HG02798 (cell line): Measurements from ENCODE around the gene BIRC5.

Source experiments
- ATAC-seq: cut with Tn5 transposase; IDR thresholded peaks from one replicate; pipeline ENCODE4 v1.9.1; 2021; ENCODE audit warnings: mild to moderate bottlenecking; ENCODE audit not compliant: unreplicated experiment, poor library complexity

Gene BIRC5

DNA sequence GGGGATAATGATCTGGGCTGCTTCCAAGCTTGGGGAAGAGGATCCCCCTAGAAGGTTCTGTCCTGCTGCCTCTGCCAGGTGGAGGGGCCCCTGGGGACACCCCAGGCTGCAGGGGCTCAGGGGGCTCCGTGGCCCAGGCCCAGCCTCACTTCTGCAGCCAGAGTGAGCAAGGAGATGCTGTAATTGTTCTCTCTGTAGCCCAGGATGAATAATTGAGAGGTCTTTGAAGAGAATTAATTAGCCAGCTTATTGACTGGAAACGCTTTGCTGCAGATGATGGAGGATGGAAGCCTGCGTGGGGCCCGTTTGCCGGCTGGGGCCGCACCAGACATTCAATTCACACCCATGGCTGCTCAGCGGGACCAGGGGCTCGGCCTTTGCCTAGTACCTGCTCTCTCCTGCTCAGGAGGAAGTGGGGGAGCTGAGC lies 55.9 kb downstream of the BIRC5 start:
- ATAC-seq: no peak

DNA sequence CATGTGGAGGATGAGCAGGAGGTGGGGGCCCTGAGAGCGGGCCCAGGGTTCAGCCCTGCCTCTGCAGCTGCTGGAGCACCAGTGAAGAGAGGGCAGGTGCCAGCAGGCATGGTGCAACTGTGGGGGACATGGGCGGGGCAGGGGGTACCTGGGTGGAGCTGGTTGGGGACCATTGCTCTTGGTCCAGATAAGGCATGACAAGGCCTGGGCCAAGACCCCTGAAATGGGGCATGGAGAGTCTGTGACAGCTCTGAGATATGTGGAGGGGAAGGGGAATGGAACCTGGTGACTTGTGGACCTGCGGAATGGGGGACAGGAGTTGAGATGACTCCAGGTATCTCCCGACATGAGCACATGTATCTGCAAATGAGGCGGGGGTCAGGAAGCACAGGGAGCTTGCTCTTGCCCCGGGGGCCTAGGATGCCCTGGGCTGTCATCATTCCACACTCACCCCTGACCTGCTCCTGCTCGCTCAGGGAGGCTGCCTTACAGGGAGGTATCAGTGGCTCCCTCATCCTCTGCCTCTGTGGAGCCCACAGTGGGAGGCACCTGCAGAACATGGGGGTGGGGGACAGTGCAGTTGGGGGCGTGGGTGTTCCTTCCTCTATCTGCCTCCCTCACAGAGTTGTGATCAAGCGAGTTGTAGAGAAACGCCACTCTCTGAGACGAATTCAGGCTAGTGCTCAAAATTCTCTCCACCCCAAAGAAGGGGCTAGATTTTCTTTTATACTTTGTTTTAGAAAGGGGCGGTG lies 57.5 kb downstream of the BIRC5 start:
- ATAC-seq: no peak

DNA sequence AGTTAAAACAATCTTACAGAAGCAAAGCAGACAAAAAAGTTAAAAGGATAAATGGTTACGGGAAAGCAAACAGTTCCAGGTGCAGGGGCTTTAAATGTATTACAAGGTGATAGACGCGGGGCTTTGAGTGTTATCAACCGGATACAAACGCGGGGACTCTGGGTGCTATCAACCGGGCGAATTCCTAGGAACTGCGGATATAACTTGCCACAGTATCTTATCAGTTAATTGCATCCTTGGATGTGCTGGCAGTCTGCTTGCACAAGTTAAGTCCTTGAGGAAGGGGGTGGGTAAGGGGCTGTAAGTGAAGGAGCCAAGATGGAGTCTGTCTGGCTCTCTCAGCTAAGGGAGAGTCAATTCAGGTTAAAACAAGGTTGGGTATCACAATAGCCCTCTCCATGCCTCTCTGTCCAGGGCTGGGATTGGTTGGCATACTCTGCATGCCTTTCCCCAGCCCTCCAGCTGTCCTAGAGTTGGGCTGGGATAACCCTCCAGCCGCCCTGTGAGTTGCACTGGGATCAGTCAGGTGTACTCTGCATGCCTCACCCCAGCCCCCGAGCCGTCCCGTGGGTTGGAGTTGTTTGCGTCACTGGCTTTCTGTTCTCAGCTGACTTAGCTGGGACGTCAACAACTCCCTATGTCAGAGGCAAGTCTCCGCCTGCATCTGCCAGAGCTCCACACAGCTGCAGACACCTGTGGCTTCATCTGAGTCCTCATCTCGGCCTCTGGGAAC lies 58.3 kb downstream of the BIRC5 start:
- ATAC-seq: peak; percentile 51

DNA sequence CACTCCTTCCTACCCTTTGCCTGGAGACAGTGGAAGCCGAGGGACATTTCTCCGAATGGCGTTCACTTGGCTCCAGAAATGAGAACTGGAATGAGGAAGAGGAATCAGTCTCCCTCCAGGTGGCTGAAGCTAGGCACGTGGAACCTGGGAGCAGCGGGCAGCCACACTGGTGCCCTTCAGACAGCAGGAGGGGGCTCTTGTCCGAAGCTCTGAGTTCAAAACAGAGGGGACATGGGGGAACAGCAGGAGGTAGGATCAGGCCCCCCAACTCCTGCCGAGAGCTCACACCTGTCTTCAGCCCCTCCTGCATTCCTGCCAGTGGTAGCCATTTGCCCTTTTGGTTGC lies 58.8 kb downstream of the BIRC5 start:
- no peak for ATAC-seq

DNA sequence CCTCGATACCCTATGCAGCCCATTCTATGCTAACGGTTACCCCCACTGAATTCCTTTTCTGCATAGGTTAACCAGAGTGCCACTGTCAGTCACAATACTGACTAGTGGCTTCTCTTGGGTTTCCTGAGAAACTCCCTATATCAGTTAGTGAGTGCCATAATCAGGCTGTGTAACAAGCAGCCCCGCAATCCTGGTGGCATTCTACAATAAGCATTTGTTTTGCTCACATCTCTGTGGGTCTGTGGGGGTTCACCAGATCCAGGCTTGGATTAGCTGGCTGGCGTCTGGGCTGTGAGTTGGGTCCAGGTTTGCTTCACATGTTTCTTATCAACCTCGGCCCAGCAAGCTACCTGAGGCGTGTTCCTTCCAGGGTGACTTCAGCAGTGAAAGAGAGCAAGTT lies 59.8 kb downstream of the BIRC5 start:
- ATAC-seq: no peak
